C4-2B (cell line): ENCODE results near the gene POLQ.

Experiments
- ZFX ChIP-seq: fragments of 450-650 bp; IDR thresholded peaks from 2 replicates; pipeline ENCODE4 v1.6.1; 2017
- TF ChIP-seq, protein P1 (sequence below): fragments of 450-650 bp; conservative IDR thresholded peaks from 2 replicates; pipeline ENCODE4 v1.5.1; 2017; ENCODE audit warnings: mild to moderate bottlenecking

DNA sequence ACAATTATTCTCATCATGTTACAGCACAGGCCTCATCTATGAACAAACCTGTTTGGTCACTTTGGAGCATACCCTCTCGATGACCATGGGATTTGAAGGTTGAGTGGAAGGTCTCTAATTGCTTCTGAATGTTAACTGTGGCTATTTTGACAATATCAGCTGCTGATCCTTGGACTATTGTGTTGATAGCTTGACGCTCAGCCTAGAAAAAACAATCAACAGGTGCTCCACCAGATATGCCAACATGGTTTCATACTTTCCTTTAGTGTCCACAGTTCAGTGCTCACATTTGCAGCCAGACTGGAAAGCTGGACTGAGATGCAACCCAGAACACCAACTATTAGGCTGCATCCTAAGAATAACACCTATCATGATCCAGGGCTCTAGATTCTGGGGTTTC is 109.7 kb downstream of the POLQ start:
- TF ChIP-seq, protein P1, sequence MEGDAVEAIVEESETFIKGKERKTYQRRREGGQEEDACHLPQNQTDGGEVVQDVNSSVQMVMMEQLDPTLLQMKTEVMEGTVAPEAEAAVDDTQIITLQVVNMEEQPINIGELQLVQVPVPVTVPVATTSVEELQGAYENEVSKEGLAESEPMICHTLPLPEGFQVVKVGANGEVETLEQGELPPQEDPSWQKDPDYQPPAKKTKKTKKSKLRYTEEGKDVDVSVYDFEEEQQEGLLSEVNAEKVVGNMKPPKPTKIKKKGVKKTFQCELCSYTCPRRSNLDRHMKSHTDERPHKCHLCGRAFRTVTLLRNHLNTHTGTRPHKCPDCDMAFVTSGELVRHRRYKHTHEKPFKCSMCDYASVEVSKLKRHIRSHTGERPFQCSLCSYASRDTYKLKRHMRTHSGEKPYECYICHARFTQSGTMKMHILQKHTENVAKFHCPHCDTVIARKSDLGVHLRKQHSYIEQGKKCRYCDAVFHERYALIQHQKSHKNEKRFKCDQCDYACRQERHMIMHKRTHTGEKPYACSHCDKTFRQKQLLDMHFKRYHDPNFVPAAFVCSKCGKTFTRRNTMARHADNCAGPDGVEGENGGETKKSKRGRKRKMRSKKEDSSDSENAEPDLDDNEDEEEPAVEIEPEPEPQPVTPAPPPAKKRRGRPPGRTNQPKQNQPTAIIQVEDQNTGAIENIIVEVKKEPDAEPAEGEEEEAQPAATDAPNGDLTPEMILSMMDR, result no peak
- no peak for TF ChIP-seq ZFX
